RWPE2 (cell line): Measurements from ENCODE around the gene APLP2.

Experiments
- ATAC-seq: fragments of 200-7000 bp; cut with Tn5 transposase; 3 replicates; pipeline ENCODE4 v1.9.1; 2021; ENCODE audit warnings: low read depth
- DNase-seq: peaks from one replicate; pipeline ENCODE4 v3.0.0-alpha.2; 2020; ENCODE audit warnings: low spot score
- H3K27ac ChIP-seq: fragments of 450-650 bp; 2 replicates; pipeline ENCODE4 v1.5.1; 2017; ENCODE audit warnings: mild to moderate bottlenecking; ENCODE audit not compliant: poor library complexity, severe bottlenecking
- H3K27me3 ChIP-seq: fragments of 250-450 bp; sonication (Bioruptor Pico); 2 replicates; pipeline ENCODE4 v1.5.1; 2021; ENCODE audit warnings: mild to moderate bottlenecking, moderate library complexity; ENCODE audit not compliant: insufficient read depth, poor library complexity, severe bottlenecking
- H3K36me3 ChIP-seq: fragments of 250-450 bp; sonication (Bioruptor Pico); 2 replicates; pipeline ENCODE4 v1.5.1; 2020; ENCODE audit warnings: low read depth, mild to moderate bottlenecking, moderate library complexity
- H3K4me1 ChIP-seq: fragments of 250-450 bp; sonication (Bioruptor Pico); 2 replicates; pipeline ENCODE4 v1.5.1; 2021; ENCODE audit warnings: mild to moderate bottlenecking, moderate library complexity; ENCODE audit not compliant: insufficient read depth, poor library complexity, severe bottlenecking
- H3K4me3 ChIP-seq: fragments of 250-450 bp; sonication (Bioruptor Pico); 2 replicates; pipeline ENCODE4 v1.5.1; 2021; ENCODE audit warnings: mild to moderate bottlenecking, moderate library complexity; ENCODE audit not compliant: severe bottlenecking
- H3K9me3 ChIP-seq: fragments of 250-450 bp; sonication (Bioruptor Pico); 2 replicates; pipeline ENCODE4 v1.5.1; 2021; ENCODE audit warnings: mild to moderate bottlenecking, moderate library complexity; ENCODE audit not compliant: severe bottlenecking
- TF ChIP-seq, protein P1 (sequence below): fragments of 450-650 bp; IDR thresholded peaks from one replicate; pipeline ENCODE4 v1.5.1; 2017; ENCODE audit warnings: mild to moderate bottlenecking, moderate library complexity; ENCODE audit not compliant: poor library complexity, severe bottlenecking

Gene APLP2

DNA sequence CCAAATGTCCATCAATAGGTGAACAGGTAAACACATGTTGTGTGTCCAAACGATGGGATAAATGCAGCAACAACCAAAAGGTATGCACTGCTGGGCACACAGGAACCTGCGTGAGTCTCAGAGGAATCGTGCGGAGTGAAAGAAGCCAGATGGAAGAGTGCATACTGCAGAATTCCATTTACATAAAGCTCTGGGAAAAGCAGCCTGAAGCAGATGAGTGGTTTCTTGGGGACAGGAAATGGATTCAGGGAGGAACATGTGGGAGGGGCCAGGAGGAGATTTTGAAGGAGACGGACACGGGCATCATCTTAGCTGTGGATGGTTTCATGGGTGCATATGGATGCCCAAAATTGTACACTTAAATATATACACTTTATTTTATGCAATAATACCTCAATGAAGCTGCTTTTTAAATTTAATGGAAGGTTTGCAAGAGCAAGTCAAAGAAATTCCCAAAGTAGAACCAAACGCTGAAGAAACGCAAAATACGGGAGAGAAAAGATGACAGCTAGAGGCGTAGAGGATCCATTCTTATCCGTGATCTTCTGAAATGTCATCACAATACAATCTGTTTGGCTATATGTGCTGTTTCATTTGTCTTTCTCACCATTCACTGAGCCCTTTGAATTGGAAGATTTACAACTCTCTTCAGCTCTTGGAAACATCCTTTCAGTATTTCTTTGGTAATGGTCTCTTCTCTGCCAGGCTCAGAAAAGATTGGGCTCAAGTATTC is 114.3 kb downstream of the APLP2 start:
- Histone ChIP-seq H3K4me1 (peaks cover 22% of the 10 kb centered on the region), H3K27me3 (no peaks in the 10 kb centered on the region), H3K4me3 (no peak overlapping the region), H3K36me3 (no peaks in the 10 kb centered on the region), H3K9me3 (no peaks in the 10 kb centered on the region), H3K27ac (no peak overlapping the region)
- DNase-seq (no peak), ATAC-seq (no peak)
- TF ChIP-seq, protein P1, sequence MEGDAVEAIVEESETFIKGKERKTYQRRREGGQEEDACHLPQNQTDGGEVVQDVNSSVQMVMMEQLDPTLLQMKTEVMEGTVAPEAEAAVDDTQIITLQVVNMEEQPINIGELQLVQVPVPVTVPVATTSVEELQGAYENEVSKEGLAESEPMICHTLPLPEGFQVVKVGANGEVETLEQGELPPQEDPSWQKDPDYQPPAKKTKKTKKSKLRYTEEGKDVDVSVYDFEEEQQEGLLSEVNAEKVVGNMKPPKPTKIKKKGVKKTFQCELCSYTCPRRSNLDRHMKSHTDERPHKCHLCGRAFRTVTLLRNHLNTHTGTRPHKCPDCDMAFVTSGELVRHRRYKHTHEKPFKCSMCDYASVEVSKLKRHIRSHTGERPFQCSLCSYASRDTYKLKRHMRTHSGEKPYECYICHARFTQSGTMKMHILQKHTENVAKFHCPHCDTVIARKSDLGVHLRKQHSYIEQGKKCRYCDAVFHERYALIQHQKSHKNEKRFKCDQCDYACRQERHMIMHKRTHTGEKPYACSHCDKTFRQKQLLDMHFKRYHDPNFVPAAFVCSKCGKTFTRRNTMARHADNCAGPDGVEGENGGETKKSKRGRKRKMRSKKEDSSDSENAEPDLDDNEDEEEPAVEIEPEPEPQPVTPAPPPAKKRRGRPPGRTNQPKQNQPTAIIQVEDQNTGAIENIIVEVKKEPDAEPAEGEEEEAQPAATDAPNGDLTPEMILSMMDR, result no peak

DNA sequence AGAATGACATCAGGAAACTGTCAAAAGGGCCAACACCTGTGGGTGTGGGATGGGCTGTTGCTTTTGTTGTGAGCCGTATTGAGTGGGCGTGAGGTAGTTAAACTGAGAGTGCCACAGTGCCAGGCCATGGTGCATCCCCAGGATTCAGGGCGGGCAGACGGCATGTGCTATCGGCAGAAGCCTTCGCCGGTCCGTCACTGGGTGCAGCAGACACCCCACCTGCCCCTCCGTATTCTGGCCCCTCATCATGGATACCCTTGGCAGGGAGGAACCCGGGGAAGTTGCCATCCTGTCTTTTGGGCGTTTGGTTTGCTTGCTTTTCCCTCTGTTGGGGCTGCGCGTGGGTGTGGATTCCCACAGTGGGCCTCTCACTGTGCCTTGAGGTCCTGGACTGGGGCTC is 117.4 kb downstream of the APLP2 start:
- no peaks in the 10 kb centered on the region for H3K27me3 ChIP-seq
- no peak overlapping the region for H3K4me3 ChIP-seq
- no peaks in the 10 kb centered on the region for H3K9me3 ChIP-seq
- ATAC-seq, result no peak
- peaks cover 3% of the 10 kb centered on the region for H3K4me1 ChIP-seq
- TF ChIP-seq, protein P1, result no peak
- no peak for DNase-seq
- no peaks in the 10 kb centered on the region for H3K36me3 ChIP-seq
- no peak overlapping the region for H3K27ac ChIP-seq

DNA sequence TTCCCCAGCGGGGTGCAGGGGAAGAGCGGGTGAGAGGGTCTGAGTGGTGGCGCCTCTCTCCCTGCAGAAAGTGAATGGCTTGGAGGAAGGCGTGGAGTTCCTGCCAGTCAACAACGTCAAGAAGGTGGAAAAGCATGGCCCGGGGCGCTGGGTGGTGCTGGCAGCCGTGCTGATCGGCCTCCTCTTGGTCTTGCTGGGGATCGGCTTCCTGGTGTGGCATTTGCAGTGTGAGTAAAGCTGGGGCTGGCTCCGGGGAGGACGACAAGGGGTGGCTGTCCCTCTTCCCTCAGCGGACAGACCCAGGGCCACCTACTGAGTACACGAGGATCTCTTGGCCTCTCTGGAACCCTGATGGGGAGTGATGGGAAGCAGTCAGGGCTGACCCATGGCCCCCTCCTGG is 118.4 kb downstream of the APLP2 start:
- Histone ChIP-seq H3K27ac (no peak overlapping the region), H3K36me3 (no peaks in the 10 kb centered on the region), H3K27me3 (no peaks in the 10 kb centered on the region), H3K4me3 (no peak overlapping the region), H3K9me3 (no peaks in the 10 kb centered on the region), H3K4me1 (no peaks in the 10 kb centered on the region)
- no peak for DNase-seq
- ATAC-seq, result no peak
- TF ChIP-seq, protein P1, result no peak

DNA sequence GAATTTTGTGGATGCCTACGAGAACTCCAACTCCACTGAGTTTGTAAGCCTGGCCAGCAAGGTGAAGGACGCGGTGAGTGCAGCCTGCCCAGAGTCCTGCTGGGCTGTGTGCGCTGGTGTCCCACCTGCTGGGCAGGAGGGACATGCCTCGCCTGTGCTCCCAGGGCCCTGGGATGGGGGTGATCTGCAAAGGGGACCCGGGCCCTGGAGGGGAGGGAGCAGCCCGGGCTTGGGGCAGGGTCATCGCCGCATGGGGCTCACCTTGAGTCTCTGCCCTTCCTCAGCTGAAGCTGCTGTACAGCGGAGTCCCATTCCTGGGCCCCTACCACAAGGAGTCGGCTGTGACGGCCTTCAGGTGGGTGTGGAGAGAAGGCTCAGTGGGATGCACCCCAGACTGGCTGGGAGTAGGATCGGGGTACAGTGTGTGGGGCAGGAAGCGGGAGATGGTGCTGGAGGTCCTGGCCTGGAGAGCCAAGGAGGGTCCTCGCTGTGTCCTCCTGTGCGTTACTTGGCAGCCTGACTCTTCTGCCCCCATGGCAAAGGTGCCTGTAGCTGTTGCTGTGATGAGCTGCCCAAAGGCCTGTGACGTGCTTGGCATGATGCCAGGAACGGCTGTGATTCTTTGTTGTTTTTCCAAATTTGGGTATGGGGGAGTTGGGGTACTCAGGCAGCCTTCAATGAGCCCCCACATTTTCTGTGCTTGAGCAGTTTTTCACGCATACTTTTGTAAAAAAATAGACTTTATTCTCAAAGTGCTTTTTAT is 119.1 kb downstream of the APLP2 start:
- TF ChIP-seq, protein P1, result no peak
- Histone ChIP-seq H3K36me3 (no peaks in the 10 kb centered on the region), H3K27me3 (no peaks in the 10 kb centered on the region), H3K4me1 (no peaks in the 10 kb centered on the region), H3K9me3 (no peaks in the 10 kb centered on the region), H3K4me3 (no peak overlapping the region), H3K27ac (no peak overlapping the region)
- ATAC-seq (no peak), DNase-seq (no peak)
